ENCODE results near the gene GDA.
"Not testable (repeated sequence)": the region's sequence is repeated elsewhere in the genome, so short reads cannot be mapped to it uniquely, and the experiment has no call there.

GDA gene

DNA sequence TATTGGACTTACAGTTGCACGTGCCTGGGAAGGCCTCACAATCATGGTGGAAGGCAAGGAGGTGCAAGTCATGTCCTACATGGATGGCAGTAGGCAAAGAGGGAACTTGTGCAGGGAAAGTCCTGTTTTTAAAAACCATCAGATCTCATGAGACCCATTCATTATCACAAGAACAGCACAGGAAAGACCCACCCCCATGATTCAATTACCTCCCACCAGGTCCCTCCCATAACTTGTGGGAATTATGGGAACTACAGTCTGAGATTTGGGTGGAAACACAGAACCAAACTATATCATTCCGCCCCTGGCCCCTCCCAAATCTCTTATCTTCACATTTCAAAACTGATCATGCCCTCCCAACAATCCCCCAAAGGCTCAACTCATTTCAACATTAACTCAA, 140.2 kb downstream of the GDA start:
- DNase-seq, result no peak

DNA sequence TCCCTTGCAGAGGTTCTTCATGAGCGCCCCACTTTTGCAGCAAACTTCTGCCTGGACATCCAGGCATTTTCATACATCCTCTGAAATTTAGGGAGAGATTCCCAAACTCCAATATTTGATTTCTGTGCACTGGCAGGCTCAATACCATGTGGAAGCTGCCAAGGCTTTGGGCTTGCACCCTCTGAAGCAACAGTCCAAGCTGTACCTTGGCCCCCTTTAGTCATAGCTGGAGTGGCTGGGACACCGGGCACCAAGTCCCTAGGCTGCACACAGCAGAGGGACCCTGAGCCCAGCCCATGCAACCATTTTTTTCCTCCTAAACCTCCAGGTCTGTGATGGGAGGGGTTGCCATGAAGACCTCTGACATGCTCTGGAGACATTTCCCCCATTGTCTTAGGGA, 141.1 kb downstream of the GDA start:
- DNase-seq, result no peak

DNA sequence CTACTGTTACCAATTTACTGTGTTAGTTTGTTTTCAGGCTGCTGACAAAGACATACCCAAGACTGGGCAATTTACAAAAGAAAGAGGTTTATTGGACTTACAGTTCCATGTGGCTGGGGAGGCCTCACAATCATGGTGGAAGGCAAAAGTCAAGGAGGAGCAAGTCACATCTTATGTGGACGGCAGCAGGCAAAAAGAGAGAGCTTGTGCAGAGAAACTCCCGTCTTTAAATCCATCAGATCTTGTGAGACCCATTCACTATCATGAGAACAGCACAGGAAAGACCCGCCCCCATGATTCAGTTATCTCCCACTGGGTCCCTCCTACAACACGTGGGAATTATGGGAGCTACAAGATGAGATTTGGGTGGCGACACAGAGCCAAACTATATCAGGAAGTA, 142.3 kb downstream of the GDA start:
- DNase-seq, result not testable (repeated sequence)

DNA sequence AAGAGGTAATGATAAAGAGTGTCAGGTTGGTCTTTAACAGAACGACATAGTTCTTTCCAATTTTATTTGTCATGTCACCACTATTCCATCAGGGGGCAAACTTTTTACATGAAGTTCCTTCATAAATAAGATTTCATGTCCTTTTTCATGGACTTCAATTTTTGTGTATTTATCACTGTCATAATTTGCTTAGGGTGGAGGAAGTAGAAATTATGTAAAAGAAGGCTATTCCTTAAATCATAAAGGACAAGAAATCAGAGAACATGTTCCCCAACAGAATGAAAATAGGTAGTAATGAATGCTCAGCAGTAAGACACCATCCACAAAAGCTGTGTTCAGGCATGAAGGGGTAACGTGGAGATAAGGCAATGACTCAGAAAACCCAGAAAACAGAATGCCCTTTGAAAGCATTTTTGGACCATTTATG, 143.0 kb downstream of the GDA start:
- no peak for DNase-seq

DNA sequence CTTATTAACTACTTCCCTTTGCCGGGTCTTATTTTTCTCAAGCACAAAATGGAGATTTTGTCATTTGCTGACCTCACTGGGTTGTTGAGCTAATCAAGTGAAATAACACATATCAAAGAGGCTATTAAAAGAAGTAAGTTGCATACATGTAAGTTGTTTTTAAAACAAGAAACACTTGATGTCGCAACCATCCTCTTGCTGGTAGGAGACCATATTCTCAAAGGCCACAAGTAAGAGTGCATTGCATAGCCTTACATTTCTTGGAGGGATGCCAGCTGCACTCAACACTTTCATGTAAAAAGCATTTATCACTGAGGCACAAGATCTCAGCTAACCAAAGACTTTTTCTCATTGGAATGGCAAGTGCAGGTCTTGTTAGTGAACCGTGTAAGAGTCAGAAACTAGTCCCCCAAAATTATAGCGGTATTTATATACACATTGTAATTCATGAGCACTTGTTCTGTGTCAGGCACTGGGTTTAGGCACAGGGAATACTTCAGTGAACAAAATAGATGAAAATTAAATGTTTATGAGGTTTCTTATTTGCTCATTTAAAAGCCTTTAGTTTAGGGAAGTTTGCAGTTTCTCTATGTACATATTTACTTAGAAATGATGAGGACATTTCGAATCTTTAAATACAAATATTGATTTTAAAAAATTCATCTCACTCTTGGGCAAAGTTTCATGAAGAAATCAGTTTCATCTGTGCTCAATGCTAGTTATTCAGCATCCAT, 143.8 kb downstream of the GDA start:
- DNase-seq, result no peak

DNA sequence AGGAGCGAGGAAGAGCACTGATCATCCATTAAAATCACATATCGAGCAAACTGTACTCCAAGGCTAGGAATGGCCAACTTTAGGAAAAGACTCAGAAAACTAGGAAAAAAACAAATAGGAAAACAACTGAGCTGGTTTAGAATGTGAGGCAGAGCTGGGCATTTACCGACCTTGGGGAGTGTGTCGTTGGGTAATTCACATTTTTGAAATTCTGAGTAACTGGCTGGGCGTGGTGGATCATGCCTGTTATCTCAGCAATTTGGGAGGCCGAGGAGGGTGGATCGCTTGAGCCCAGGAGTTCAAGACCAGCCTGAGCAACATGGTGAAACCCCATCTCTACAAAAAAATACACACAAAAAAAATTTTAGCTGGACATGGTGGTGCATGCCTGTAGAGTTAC, 145.7 kb downstream of the GDA start:
- DNase-seq, result no peak

DNA sequence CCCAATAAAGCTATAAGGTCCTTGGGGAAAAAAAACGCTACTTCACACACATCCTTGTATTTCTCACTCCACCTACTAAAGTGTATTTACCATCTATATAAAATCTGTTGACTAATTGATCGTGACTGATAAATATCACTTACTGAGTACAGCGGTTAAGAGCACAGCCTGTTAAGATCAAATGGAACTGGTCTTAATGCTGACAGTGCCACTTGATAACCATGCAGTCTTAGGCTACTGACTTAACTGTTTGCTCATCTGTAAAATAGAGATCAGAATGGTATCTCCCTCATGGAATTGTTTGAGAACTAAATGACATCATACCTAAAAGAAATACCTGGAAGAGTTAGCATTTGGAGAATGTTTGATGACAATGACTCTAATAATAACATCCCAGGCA, 148.3 kb downstream of the GDA start:
- no peak for DNase-seq

DNA sequence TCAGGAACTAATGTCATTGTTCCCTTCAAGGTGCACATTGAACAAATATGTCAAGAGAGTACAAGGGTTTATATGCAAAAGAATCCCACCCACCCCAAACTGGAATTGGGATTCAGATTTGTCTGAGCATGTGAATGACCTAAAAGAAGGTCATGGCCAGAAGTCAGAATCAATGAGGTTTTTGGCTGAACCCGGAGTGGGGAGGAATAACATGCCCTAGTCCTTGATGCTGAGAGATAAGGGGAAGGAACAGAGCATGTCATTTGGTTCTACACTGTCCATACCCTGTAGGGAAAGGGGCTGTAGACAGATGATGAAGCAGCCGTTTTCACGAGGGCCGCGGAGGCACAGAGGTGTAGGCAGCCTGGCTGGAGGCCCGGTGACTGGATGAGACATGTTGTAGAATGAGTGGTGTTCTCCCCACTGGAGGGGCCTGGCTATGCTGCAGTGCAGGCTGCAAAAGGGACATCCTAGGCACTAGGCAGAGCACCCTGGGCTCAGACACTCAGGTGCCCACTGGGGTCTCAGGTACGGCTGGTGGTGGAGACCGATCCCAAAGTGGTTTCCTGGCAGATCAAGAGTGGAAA, 149.9 kb downstream of the GDA start:
- no peak for DNase-seq

DNA sequence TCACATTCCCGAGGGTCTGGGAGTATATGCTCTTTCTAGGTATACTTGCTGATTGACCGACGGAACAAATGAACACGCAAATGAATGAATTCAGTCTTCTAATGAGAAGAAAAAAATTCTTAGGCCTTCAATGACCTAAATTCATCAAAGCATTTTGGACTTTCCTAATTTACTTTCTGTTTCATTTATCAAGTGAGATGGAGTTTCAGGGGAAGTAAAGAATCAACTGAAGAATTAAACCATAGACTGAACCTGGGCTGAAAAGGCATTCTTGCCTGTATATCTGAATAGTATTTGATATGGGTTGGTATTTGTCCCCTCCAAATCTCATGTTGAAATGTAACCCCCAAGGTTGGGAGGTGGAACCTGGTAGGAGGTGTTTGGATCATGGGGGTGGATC, 151.6 kb downstream of the GDA start:
- DNase-seq, result no peak

Measured in activated naive CD4-positive, alpha-beta T cell treated with Interleukin-2 at 50 U/mL for 16 hours (primary cell).